ENCODE results near the gene VWA7.
"Not testable (repeated sequence)": the region's sequence is repeated elsewhere in the genome, so short reads cannot be mapped to it uniquely, and the experiment has no call there.

Gene VWA7

GRCh38 chr6:31776989-31777666 lies at the start of gene VWA7:
Gene VWA7 (minus strand): TSS chr6:31777328. CDS start chr6:31776779, 549 bp downstream.
- DNase-seq (ENCODE audit: low spot score) = peak; percentile 43

GRCh38 chr6:31826793-31827285 lies 49.7 kb upstream of the VWA7 start:
- no peak for DNase-seq (ENCODE audit: low spot score)

GRCh38 chr6:31825553-31825952 lies 48.4 kb upstream of the VWA7 start:
- DNase-seq (ENCODE audit: low spot score) = no peak

- not testable (repeated sequence) for DNase-seq (ENCODE audit: low spot score)
These were observed 46.6 kb upstream of the VWA7 start for GRCh38 chr6:31823592-31824196.

- peak; percentile 82 for DNase-seq (ENCODE audit: low spot score)
These were observed 45.1 kb upstream of the VWA7 start for GRCh38 chr6:31822036-31822821.

GRCh38 chr6:31821301-31822035 lies 44.3 kb upstream of the VWA7 start:
- peak; percentile 70 for DNase-seq (ENCODE audit: low spot score)

- DNase-seq (ENCODE audit: low spot score) = not testable (repeated sequence)
These were observed 43.3 kb upstream of the VWA7 start for GRCh38 chr6:31820399-31820798.

- no peak for DNase-seq (ENCODE audit: low spot score)
These were observed 42.8 kb upstream of the VWA7 start for GRCh38 chr6:31819871-31820299.

- peak; percentile 38 for DNase-seq (ENCODE audit: low spot score)
These were observed 40.9 kb upstream of the VWA7 start for GRCh38 chr6:31817929-31818511.

- DNase-seq (ENCODE audit: low spot score) = peak; percentile 46
These were observed 40.2 kb upstream of the VWA7 start for GRCh38 chr6:31817133-31817928.

- peak; percentile 97 for DNase-seq (ENCODE audit: low spot score)
These were observed 38.1 kb upstream of the VWA7 start, which contains the start of the genes HSPA1A and HSPA1L for GRCh38 chr6:31815025-31815838. Gene HSPA1A (plus strand): TSS chr6:31815543. CDS start chr6:31815757, 214 bp downstream. Gene HSPA1L (minus strand): TSS chr6:31815283. CDS start chr6:31811972, 3,311 bp downstream.

GRCh38 chr6:31814677-31815024 lies 37.5 kb upstream of the VWA7 start:
- peak; percentile 98 for DNase-seq (ENCODE audit: low spot score)

- DNase-seq (ENCODE audit: low spot score) = no peak
These were observed 36.3 kb upstream of the VWA7 start for GRCh38 chr6:31813465-31813849.

GRCh38 chr6:31811645-31812044 lies 34.5 kb upstream of the VWA7 start:
- DNase-seq (ENCODE audit: low spot score) = no peak

- not testable (repeated sequence) for DNase-seq (ENCODE audit: low spot score)
These were observed 31.5 kb upstream of the VWA7 start for GRCh38 chr6:31808599-31808998.

- peak; percentile 98 for DNase-seq (ENCODE audit: low spot score)
These were observed 29.5 kb upstream of the VWA7 start, which contains the start of gene LSM2 for GRCh38 chr6:31806470-31807272. Gene LSM2 (minus strand): TSS chr6:31806966. CDS start chr6:31806757, 209 bp downstream.

GRCh38 chr6:31805939-31806469 lies 28.9 kb upstream of the VWA7 start:
- DNase-seq (ENCODE audit: low spot score) = no peak
